ENCODE results near the gene DIS3L2. TPM values are rescaled to one million over a fixed set of nuclear protein-coding genes. Genes with fewer than 3 reads are reported as not detected.
A peak's percentile ranks its signal among the peaks of the same experiment; 100 is the strongest.

The DIS3L2 gene
- total and polyA plus RNA-seq, 7 donors = 10.7 to 20.8 (median 16.0) TPM

GRCh38 chr2:231931481-231931915 lies 30.0 kb upstream of the DIS3L2 start:
- intact Hi-C loops (cut with DNase I) = no loop called here
- H3K36me3 ChIP-seq (ENCODE audit: insufficient read depth in 1 of 2, low read depth in 1 of 2) = no peaks in the 10 kb centered on the region
- peaks cover 0 to 37% (median 2%) of the 10 kb centered on the region in 3 donors for H3K27me3 ChIP-seq (ENCODE audit: insufficient read depth in 3 of 3, low read length in 2 of 3)
- H3K4me1 ChIP-seq = peaks cover 9% of the 10 kb centered on the region
- no peak overlapping the region for H3K27ac ChIP-seq
- WGBS, 3 donors = 64 to 72% (median 70%) methylated on average over 7 of the region's 7 CpGs
- ATAC-seq = peak in 3 of 4 donors; percentile 34 to 71 (median 62)
- peak; percentile 59 to 79 for DNase-seq
- H3K9me3 ChIP-seq = no peaks in the 10 kb centered on the region
- no peak for TF ChIP-seq CTCF (IDR thresholded peaks at IDR 0.05)
- no peak overlapping the region for H3K4me3 ChIP-seq

GRCh38 chr2:231932711-231932970 lies 28.9 kb upstream of the DIS3L2 start:
- no peaks in the 10 kb centered on the region for H3K9me3 ChIP-seq
- no peaks in the 10 kb centered on the region for H3K36me3 ChIP-seq (ENCODE audit: insufficient read depth in 1 of 2, low read depth in 1 of 2)
- H3K4me3 ChIP-seq = no peak overlapping the region
- peaks cover 0 to 26% (median 0%) of the 10 kb centered on the region in 3 donors for H3K27me3 ChIP-seq (ENCODE audit: insufficient read depth in 3 of 3, low read length in 2 of 3)
- H3K27ac ChIP-seq = no peak overlapping the region
- 68 to 74% (median 69%) methylated on average over 3 of the region's 3 CpGs for WGBS, 3 donors
- intact Hi-C loops (cut with DNase I) = no loop called here
- ATAC-seq = no peak
- no peaks in the 10 kb centered on the region for H3K4me1 ChIP-seq
- TF ChIP-seq CTCF (IDR thresholded peaks at IDR 0.05) = no peak
- DNase-seq = no peak

GRCh38 chr2:231932985-231933915 lies 28.3 kb upstream of the DIS3L2 start:
- DNase-seq (no peak), ATAC-seq (no peak)
- TF ChIP-seq CTCF (IDR thresholded peaks at IDR 0.05) = no peak
- intact Hi-C loops (cut with DNase I) = loop anchor here in 1 of 2 donors (1.0 kb wide), 1 partner anchor 14 kb away; no protein-coding TSS in a partner anchor
- no peak overlapping the region for H3K27ac ChIP-seq
- 80 to 90% (median 84%) methylated on average over 14 to 15 of the region's 15 CpGs for WGBS, 3 donors
- no peaks in the 10 kb centered on the region for H3K4me1 ChIP-seq
- no peaks in the 10 kb centered on the region for H3K36me3 ChIP-seq (ENCODE audit: insufficient read depth in 1 of 2, low read depth in 1 of 2)
- no peak overlapping the region for H3K4me3 ChIP-seq
- H3K9me3 ChIP-seq = no peaks in the 10 kb centered on the region
- peaks cover 0 to 20% (median 0%) of the 10 kb centered on the region in 3 donors for H3K27me3 ChIP-seq (ENCODE audit: insufficient read depth in 3 of 3, low read length in 2 of 3)

GRCh38 chr2:231933916-231934401 lies 27.6 kb upstream of the DIS3L2 start:
- Histone ChIP-seq H3K27me3 (ENCODE audit: insufficient read depth in 3 of 3, low read length in 2 of 3) (peaks cover 0 to 13% (median 0%) of the 10 kb centered on the region in 3 donors), H3K4me3 (no peak overlapping the region), H3K4me1 (no peaks in the 10 kb centered on the region), H3K9me3 (no peaks in the 10 kb centered on the region), H3K36me3 (ENCODE audit: insufficient read depth in 1 of 2, low read depth in 1 of 2) (no peaks in the 10 kb centered on the region), H3K27ac (no peak overlapping the region)
- DNase-seq (peak; percentile 68 to 83), ATAC-seq (peak in 3 of 4 donors; percentile 16 to 49 (median 36))
- intact Hi-C loops (cut with DNase I) = loop anchor here in 1 of 2 donors (1.0 kb wide), 1 partner anchor 13 kb away; no protein-coding TSS in a partner anchor
- no peak for TF ChIP-seq CTCF (IDR thresholded peaks at IDR 0.05)
- WGBS, 3 donors = 34 to 57% (median 43%) methylated on average over 13 of the region's 13 CpGs
